Stimulated activated CD4-positive, alpha-beta T cell treated with anti-CD3 and anti-CD28 coated beads, Interleukin-4, amount 100 ng/mL, for 24 hours (primary cell): ENCODE data around the gene CARMIL1.

Experiments used
- DNase-seq: peaks from one replicate; pipeline ENCODE4 v3.0.0-alpha.2; 2020

The CARMIL1 gene

GRCh38 chr6:25340431-25341202, 61.4 kb downstream of the CARMIL1 start:
- no peak for DNase-seq

- DNase-seq, result no peak
These were observed 62.0 kb downstream of the CARMIL1 start for GRCh38 chr6:25341203-25341552.

- no peak for DNase-seq
These were observed 62.9 kb downstream of the CARMIL1 start for GRCh38 chr6:25341923-25342619.

GRCh38 chr6:25342802-25343201, 63.6 kb downstream of the CARMIL1 start:
- DNase-seq, result no peak

GRCh38 chr6:25343984-25344383, 64.8 kb downstream of the CARMIL1 start:
- no peak for DNase-seq

- no peak for DNase-seq
These were observed 65.7 kb downstream of the CARMIL1 start for GRCh38 chr6:25344827-25345226.

GRCh38 chr6:25346064-25346463, 66.9 kb downstream of the CARMIL1 start:
- no peak for DNase-seq

GRCh38 chr6:25350573-25350972, 71.4 kb downstream of the CARMIL1 start:
- DNase-seq, result no peak

- DNase-seq, result no peak
These were observed 72.3 kb downstream of the CARMIL1 start for GRCh38 chr6:25351485-25351884.

- no peak for DNase-seq
These were observed 73.1 kb downstream of the CARMIL1 start for GRCh38 chr6:25352285-25352684.

- DNase-seq, result no peak
These were observed 75.1 kb downstream of the CARMIL1 start for GRCh38 chr6:25354078-25354932.

GRCh38 chr6:25359191-25359861, 80.2 kb downstream of the CARMIL1 start:
- no peak for DNase-seq

GRCh38 chr6:25359891-25360290, 80.7 kb downstream of the CARMIL1 start:
- DNase-seq, result no peak

- DNase-seq, result no peak
These were observed 81.4 kb downstream of the CARMIL1 start for GRCh38 chr6:25360621-25361020.

- no peak for DNase-seq
These were observed 84.3 kb downstream of the CARMIL1 start for GRCh38 chr6:25363427-25363826.

GRCh38 chr6:25365154-25365553, 86.0 kb downstream of the CARMIL1 start:
- no peak for DNase-seq

- DNase-seq, result peak; percentile 42
These were observed 87.8 kb downstream of the CARMIL1 start for GRCh38 chr6:25366903-25367545.

- no peak for DNase-seq
These were observed 89.9 kb downstream of the CARMIL1 start for GRCh38 chr6:25369036-25369432.

GRCh38 chr6:25369433-25370177, 90.4 kb downstream of the CARMIL1 start:
- DNase-seq, result peak; percentile 34

GRCh38 chr6:25370178-25371036, 91.2 kb downstream of the CARMIL1 start:
- peak; percentile 35 for DNase-seq

GRCh38 chr6:25371037-25371347, 91.8 kb downstream of the CARMIL1 start:
- DNase-seq, result no peak
